Measurements from ENCODE around the gene SERP2.

SERP2 gene

GRCh38 chr13:44384778-44385177 is 11.2 kb downstream of the SERP2 start:
- no peak for TF ChIP-seq CTCF (IDR thresholded peaks at IDR 0.05; ENCODE audit: low read depth, low read length, missing control alignments)
- H3K4me3 ChIP-seq (replicated peaks; ENCODE audit: low read depth, low read length): no peak overlapping the region
- DNase-seq (ENCODE audit: extremely low read depth, low read depth): no peak

GRCh38 chr13:44385401-44385800 is 11.8 kb downstream of the SERP2 start:
- no peak for DNase-seq (ENCODE audit: extremely low read depth, low read depth)
- no peak for TF ChIP-seq CTCF (IDR thresholded peaks at IDR 0.05; ENCODE audit: low read depth, low read length, missing control alignments)
- no peak overlapping the region for H3K4me3 ChIP-seq (replicated peaks; ENCODE audit: low read depth, low read length)

- DNase-seq (ENCODE audit: extremely low read depth, low read depth): no peak
- no peak for TF ChIP-seq CTCF (IDR thresholded peaks at IDR 0.05; ENCODE audit: low read depth, low read length, missing control alignments)
These were observed 12.2 kb downstream of the SERP2 start for GRCh38 chr13:44385847-44386246.

GRCh38 chr13:44386913-44387556 is 13.4 kb downstream of the SERP2 start:
- no peak overlapping the region for H3K4me3 ChIP-seq (replicated peaks; ENCODE audit: low read depth, low read length)
- no peak for DNase-seq (ENCODE audit: extremely low read depth, low read depth)
- TF ChIP-seq CTCF (IDR thresholded peaks at IDR 0.05; ENCODE audit: low read depth, low read length, missing control alignments): no peak

More at GRCh38 chr13:44385847-44386246, 12.2 kb downstream of the SERP2 start:
- H3K4me3 ChIP-seq (replicated peaks; ENCODE audit: low read depth, low read length): no peak overlapping the region

- no peak for DNase-seq (ENCODE audit: extremely low read depth, low read depth)
- TF ChIP-seq CTCF (IDR thresholded peaks at IDR 0.05; ENCODE audit: low read depth, low read length, missing control alignments): no peak
- no peak overlapping the region for H3K4me3 ChIP-seq (replicated peaks; ENCODE audit: low read depth, low read length)
These were observed 14.9 kb downstream of the SERP2 start for GRCh38 chr13:44388427-44389059.

- no peak for DNase-seq (ENCODE audit: extremely low read depth, low read depth)
- H3K4me3 ChIP-seq (replicated peaks; ENCODE audit: low read depth, low read length): no peak overlapping the region
- no peak for TF ChIP-seq CTCF (IDR thresholded peaks at IDR 0.05; ENCODE audit: low read depth, low read length, missing control alignments)
These were observed 15.5 kb downstream of the SERP2 start for GRCh38 chr13:44389060-44389666.

Measured in HFF-Myc (cell line).